ENCODE measurements around the gene LUC7L.

GRCh38 chr16:188674-189073 lies 40.6 kb downstream of the LUC7L start:
- no peak for TF ChIP-seq CTCF (IDR thresholded peaks at IDR 0.05)
- no peak for TF ChIP-seq POLR2A (IDR thresholded peaks at IDR 0.05)
